NCI-H2107 (cell line): ENCODE measurements around the gene HDAC6.
"Not testable (repeated sequence)": the region's sequence is repeated elsewhere in the genome, so short reads cannot be mapped to it uniquely, and the experiment has no call there.

Source experiments
- DNase-seq: peaks from one replicate; lab custom pipeline; 2025; lab: John Stamatoyannopoulos, UW

Gene HDAC6

GRCh38 chrX:48789366-48790220 is 12.3 kb upstream of the HDAC6 start:
- no peak for DNase-seq

GRCh38 chrX:48790477-48790876 is 11.4 kb upstream of the HDAC6 start:
- no peak for DNase-seq

GRCh38 chrX:48791063-48791820 is 10.6 kb upstream of the HDAC6 start:
- no peak for DNase-seq

- no peak for DNase-seq
These were observed 9.6 kb upstream of the HDAC6 start for GRCh38 chrX:48792219-48792618.

GRCh38 chrX:48793935-48794334 is 7.9 kb upstream of the HDAC6 start:
- no peak for DNase-seq

- DNase-seq = no peak
These were observed 7.4 kb upstream of the HDAC6 start for GRCh38 chrX:48794340-48794910.

- no peak for DNase-seq
These were observed 6.9 kb upstream of the HDAC6 start for GRCh38 chrX:48794911-48795515.

- no peak for DNase-seq
These were observed 3.5 kb upstream of the HDAC6 start for GRCh38 chrX:48798318-48798717.

GRCh38 chrX:48800574-48801279 is 1.1 kb upstream of the HDAC6 start:
- DNase-seq = no peak

GRCh38 chrX:48802089-48802904 is 430 bp downstream of the HDAC6 start:
- DNase-seq = peak; percentile 71

GRCh38 chrX:48802905-48803200 is 986 bp downstream of the HDAC6 start:
- no peak for DNase-seq

- DNase-seq = no peak
These were observed 4.2 kb downstream of the HDAC6 start for GRCh38 chrX:48806081-48806480.

- DNase-seq = no peak
These were observed 11.8 kb downstream of the HDAC6 start for GRCh38 chrX:48813644-48814043.

GRCh38 chrX:48814722-48815121 is 12.9 kb downstream of the HDAC6 start:
- no peak for DNase-seq

- DNase-seq = no peak
These were observed 13.4 kb downstream of the HDAC6 start for GRCh38 chrX:48815266-48815665.

GRCh38 chrX:48816014-48816810 is 14.3 kb downstream of the HDAC6 start:
- DNase-seq = no peak

GRCh38 chrX:48818098-48818497 is 16.2 kb downstream of the HDAC6 start:
- DNase-seq = no peak

GRCh38 chrX:48818866-48819265 is 17.0 kb downstream of the HDAC6 start:
- DNase-seq = no peak

GRCh38 chrX:48819394-48819793 is 17.5 kb downstream of the HDAC6 start:
- not testable (repeated sequence) for DNase-seq

- DNase-seq = no peak
These were observed 21.2 kb downstream of the HDAC6 start for GRCh38 chrX:48823053-48823452.
